ENCODE data around the gene SYN1.

The SYN1 gene

GRCh38 chrX:47560934-47561658 lies 58.6 kb downstream of the SYN1 start, which contains the start of gene ARAF:
Gene ARAF (plus strand): TSS chrX:47561205. CDS start chrX:47562968, 1,763 bp downstream.
- CTCF ChIA-PET: interaction anchor here (1.1 kb wide), 1 partner anchor 83 kb away, joined by 3 read pairs; no protein-coding TSS in a partner anchor
- POLR2A ChIA-PET: interaction anchor here (0.8 kb wide), 1 partner anchor 20 kb away, joined by 4 read pairs; no protein-coding TSS in a partner anchor

GRCh38 chrX:47560179-47560933 lies 59.3 kb downstream of the SYN1 start:
- ChIA-PET POLR2A (no interaction called here), CTCF (interaction anchor here (1.1 kb wide), 1 partner anchor 84 kb away, joined by 3 read pairs; no protein-coding TSS in a partner anchor)
- DNase-seq (ENCODE audit: low read depth, low spot score): no peak
- no peak for TF ChIP-seq CTCF (IDR thresholded peaks at IDR 0.05; ENCODE audit: insufficient read depth, low read length, missing control alignments)
- H3K4me3 ChIP-seq (ENCODE audit: low read depth, low read length): peak overlapping the region; percentile 53

More at GRCh38 chrX:47560934-47561658, 58.6 kb downstream of the SYN1 start, which contains the start of gene ARAF:
- no peak for TF ChIP-seq CTCF (IDR thresholded peaks at IDR 0.05; ENCODE audit: insufficient read depth, low read length, missing control alignments)
- H3K4me3 ChIP-seq (ENCODE audit: low read depth, low read length): peak within 1 kb of the TSS; percentile 70
- DNase-seq (ENCODE audit: low read depth, low spot score): peak; percentile 98

- no peak for TF ChIP-seq CTCF (IDR thresholded peaks at IDR 0.05; ENCODE audit: insufficient read depth, low read length, missing control alignments)
- DNase-seq (ENCODE audit: low read depth, low spot score): no peak
- ChIA-PET POLR2A (no interaction called here), CTCF (interaction anchor here (1.0 kb wide), 1 partner anchor 85 kb away, joined by 5 read pairs; no protein-coding TSS in a partner anchor)
- no peak overlapping the region for H3K4me3 ChIP-seq (ENCODE audit: low read depth, low read length)
These were observed 61.2 kb downstream of the SYN1 start for GRCh38 chrX:47558436-47558835.

GRCh38 chrX:47556045-47556623 lies 63.5 kb downstream of the SYN1 start:
- no peak for TF ChIP-seq CTCF (IDR thresholded peaks at IDR 0.05; ENCODE audit: insufficient read depth, low read length, missing control alignments)
- CTCF ChIA-PET: interaction anchor here (1.2 to 2.6 kb wide), 4 partner anchors 15 to 471 kb away, joined by 3 to 9 read pairs (median 6); no protein-coding TSS in a partner anchor
- peak; percentile 73 for DNase-seq (ENCODE audit: low read depth, low spot score)
- POLR2A ChIA-PET: interaction anchor here (1.1 to 1.2 kb wide), 2 partner anchors 9 to 25 kb away, joined by 3 to 4 read pairs; no protein-coding TSS in a partner anchor
- peak overlapping the region; percentile 58 for H3K4me3 ChIP-seq (ENCODE audit: low read depth, low read length)

- DNase-seq (ENCODE audit: low read depth, low spot score): no peak
- TF ChIP-seq CTCF (IDR thresholded peaks at IDR 0.05; ENCODE audit: insufficient read depth, low read length, missing control alignments): no peak
- CTCF ChIA-PET: interaction anchor here (1.2 kb wide), 1 partner anchor 100 kb away, joined by 3 read pairs; no protein-coding TSS in a partner anchor
- POLR2A ChIA-PET: no interaction called here
- no peak overlapping the region for H3K4me3 ChIP-seq (ENCODE audit: low read depth, low read length)
These were observed 76.2 kb downstream of the SYN1 start for GRCh38 chrX:47543496-47543895.

All from AG04449 (cell line).